ENCODE data around the gene C6orf132.

Gene C6orf132

DNA sequence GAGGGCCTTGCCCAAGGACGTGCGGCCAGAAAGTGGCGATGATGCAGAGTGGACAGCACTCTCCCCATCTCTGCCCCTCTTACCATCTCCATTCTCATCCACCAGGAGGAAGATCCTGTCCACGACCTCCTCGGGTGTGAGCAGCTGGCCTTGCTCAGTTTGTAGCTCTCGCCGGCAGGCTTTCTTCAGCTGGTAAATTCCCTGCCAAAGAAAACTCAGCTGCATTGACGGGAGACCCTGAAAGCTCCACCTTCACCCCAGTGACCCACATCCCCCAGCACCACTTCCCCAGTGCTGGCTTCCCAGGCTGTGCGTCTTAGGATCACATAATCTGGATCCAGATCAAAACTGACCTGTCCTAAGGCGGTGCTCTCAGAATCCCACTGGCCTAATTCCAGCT, 43.2 kb upstream of the C6orf132 start:
- Histone ChIP-seq H3K4me1 (ENCODE audit: low read length) (no peaks in the 10 kb centered on the region), H3K79me2 (ENCODE audit: low read length) (no peaks in the 10 kb centered on the region), H3K9me3 (ENCODE audit: insufficient read depth, low read length) (no peaks in the 10 kb centered on the region), H3K27me3 (ENCODE audit: low read depth, low read length) (no peaks in the 10 kb centered on the region), H3K4me2 (ENCODE audit: low read length) (no peak overlapping the region), H3K36me3 (replicated peaks; ENCODE audit: low read depth, low read length) (no peaks in the 10 kb centered on the region), H4K20me1 (ENCODE audit: insufficient read depth, low read length) (no peaks in the 10 kb centered on the region), H3K4me3 (ENCODE audit: low read length) (no peak overlapping the region), H3K9ac (ENCODE audit: low read length) (no peak overlapping the region), H2AFZ (ENCODE audit: low read depth, low read length) (no peak overlapping the region), H3K27ac (ENCODE audit: low read length) (no peak overlapping the region)
- TF ChIP-seq, protein P1, sequence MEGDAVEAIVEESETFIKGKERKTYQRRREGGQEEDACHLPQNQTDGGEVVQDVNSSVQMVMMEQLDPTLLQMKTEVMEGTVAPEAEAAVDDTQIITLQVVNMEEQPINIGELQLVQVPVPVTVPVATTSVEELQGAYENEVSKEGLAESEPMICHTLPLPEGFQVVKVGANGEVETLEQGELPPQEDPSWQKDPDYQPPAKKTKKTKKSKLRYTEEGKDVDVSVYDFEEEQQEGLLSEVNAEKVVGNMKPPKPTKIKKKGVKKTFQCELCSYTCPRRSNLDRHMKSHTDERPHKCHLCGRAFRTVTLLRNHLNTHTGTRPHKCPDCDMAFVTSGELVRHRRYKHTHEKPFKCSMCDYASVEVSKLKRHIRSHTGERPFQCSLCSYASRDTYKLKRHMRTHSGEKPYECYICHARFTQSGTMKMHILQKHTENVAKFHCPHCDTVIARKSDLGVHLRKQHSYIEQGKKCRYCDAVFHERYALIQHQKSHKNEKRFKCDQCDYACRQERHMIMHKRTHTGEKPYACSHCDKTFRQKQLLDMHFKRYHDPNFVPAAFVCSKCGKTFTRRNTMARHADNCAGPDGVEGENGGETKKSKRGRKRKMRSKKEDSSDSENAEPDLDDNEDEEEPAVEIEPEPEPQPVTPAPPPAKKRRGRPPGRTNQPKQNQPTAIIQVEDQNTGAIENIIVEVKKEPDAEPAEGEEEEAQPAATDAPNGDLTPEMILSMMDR (IDR thresholded peaks at IDR 0.05; ENCODE audit: low read depth, low read length) = no peak
- no peak for TF ChIP-seq EZH2phosphoT487 (IDR thresholded peaks at IDR 0.05; ENCODE audit: low read depth)

DNA sequence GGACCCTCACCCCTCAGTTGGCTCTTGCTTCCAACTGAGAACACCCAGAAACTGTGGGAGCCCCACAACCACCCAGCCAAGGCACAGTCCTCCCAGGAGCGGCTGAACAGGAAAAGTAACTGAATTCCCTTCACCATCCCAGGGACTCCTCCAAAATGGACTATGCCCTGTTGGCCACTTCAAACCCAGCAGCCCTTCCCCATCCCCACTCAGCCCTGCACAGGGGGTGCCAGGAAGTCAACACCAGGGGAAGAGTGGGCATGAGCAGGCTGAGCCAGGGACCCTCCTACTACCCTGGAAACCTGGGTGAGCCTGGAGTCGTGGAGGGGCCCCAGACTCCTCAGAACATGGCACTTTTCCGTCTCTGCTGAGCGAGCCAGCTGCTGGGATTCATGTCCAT, 42.1 kb upstream of the C6orf132 start:
- H3K27ac ChIP-seq (ENCODE audit: low read length) = no peak overlapping the region
- no peak overlapping the region for H3K4me2 ChIP-seq (ENCODE audit: low read length)
- H3K4me3 ChIP-seq (ENCODE audit: low read length) = no peak overlapping the region
- no peaks in the 10 kb centered on the region for H3K79me2 ChIP-seq (ENCODE audit: low read length)
- H4K20me1 ChIP-seq (ENCODE audit: insufficient read depth, low read length) = no peaks in the 10 kb centered on the region
- H3K27me3 ChIP-seq (ENCODE audit: low read depth, low read length) = no peaks in the 10 kb centered on the region
- H3K9me3 ChIP-seq (ENCODE audit: insufficient read depth, low read length) = no peaks in the 10 kb centered on the region
- no peak overlapping the region for H3K9ac ChIP-seq (ENCODE audit: low read length)
- H2AFZ ChIP-seq (ENCODE audit: low read depth, low read length) = no peak overlapping the region
- no peaks in the 10 kb centered on the region for H3K4me1 ChIP-seq (ENCODE audit: low read length)
- TF ChIP-seq EZH2phosphoT487 (IDR thresholded peaks at IDR 0.05; ENCODE audit: low read depth) = no peak
- TF ChIP-seq, protein P1 (IDR thresholded peaks at IDR 0.05; ENCODE audit: low read depth, low read length) = no peak
- H3K36me3 ChIP-seq (replicated peaks; ENCODE audit: low read depth, low read length) = no peaks in the 10 kb centered on the region

DNA sequence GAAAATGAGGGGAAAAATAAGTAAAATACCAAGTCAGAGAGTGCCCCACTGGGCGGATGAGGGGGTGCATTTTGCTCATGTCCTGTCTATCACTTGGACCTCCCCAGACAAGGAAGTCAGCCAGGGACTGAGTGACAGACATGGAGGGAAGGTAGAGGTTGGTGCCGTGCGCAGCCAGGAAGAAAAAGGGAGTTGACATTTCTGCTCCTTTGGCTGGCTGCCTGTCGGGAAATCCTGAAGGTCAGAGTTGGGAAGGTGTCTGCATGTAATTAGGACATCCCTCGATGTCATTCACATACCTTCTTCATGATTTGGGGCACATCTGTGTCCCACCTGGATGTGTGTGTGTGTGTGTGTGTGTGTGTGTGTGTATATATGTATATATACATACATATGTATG, 39.7 kb upstream of the C6orf132 start:
- Histone ChIP-seq H3K79me2 (ENCODE audit: low read length) (no peaks in the 10 kb centered on the region), H3K9ac (ENCODE audit: low read length) (no peak overlapping the region), H4K20me1 (ENCODE audit: insufficient read depth, low read length) (no peaks in the 10 kb centered on the region), H3K9me3 (ENCODE audit: insufficient read depth, low read length) (no peaks in the 10 kb centered on the region), H3K36me3 (replicated peaks; ENCODE audit: low read depth, low read length) (no peaks in the 10 kb centered on the region), H3K4me1 (ENCODE audit: low read length) (peaks cover 5% of the 10 kb centered on the region), H2AFZ (ENCODE audit: low read depth, low read length) (no peak overlapping the region), H3K4me3 (ENCODE audit: low read length) (no peak overlapping the region), H3K27me3 (ENCODE audit: low read depth, low read length) (no peaks in the 10 kb centered on the region), H3K27ac (ENCODE audit: low read length) (no peak overlapping the region), H3K4me2 (ENCODE audit: low read length) (no peak overlapping the region)
- no peak for TF ChIP-seq EZH2phosphoT487 (IDR thresholded peaks at IDR 0.05; ENCODE audit: low read depth)
- TF ChIP-seq, protein P1 (IDR thresholded peaks at IDR 0.05; ENCODE audit: low read depth, low read length) = no peak

DNA sequence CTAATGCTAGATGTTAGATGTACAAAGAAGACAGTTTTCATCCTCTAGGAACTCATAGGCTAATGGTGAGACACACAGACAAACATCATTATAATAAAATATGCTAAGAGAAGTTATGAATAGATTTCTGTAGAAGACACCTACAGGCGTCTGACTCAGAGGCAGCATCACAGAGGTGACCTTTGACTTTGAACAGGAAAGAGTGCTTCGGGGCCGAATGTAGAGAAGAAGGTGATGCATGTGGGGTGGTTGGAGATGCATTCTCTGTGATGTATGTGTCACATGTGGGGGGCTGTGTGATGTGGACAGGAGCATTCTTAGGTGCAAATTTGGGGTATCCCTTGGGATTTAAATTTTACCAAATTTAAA, 37.5 kb upstream of the C6orf132 start:
- H3K4me3 ChIP-seq (ENCODE audit: low read length) = no peak overlapping the region

More for the DNA sequence above, 37.5 kb upstream of the C6orf132 start:
- no peaks in the 10 kb centered on the region for H3K27me3 ChIP-seq (ENCODE audit: low read depth, low read length)
- H3K4me1 ChIP-seq (ENCODE audit: low read length) = peaks cover 5% of the 10 kb centered on the region
- no peak for TF ChIP-seq EZH2phosphoT487 (IDR thresholded peaks at IDR 0.05; ENCODE audit: low read depth)
- TF ChIP-seq, protein P1 (IDR thresholded peaks at IDR 0.05; ENCODE audit: low read depth, low read length) = no peak
- H3K36me3 ChIP-seq (replicated peaks; ENCODE audit: low read depth, low read length) = no peaks in the 10 kb centered on the region
- no peak overlapping the region for H2AFZ ChIP-seq (ENCODE audit: low read depth, low read length)
- H3K27ac ChIP-seq (ENCODE audit: low read length) = no peak overlapping the region
- no peak overlapping the region for H3K4me2 ChIP-seq (ENCODE audit: low read length)
- no peaks in the 10 kb centered on the region for H4K20me1 ChIP-seq (ENCODE audit: insufficient read depth, low read length)
- no peaks in the 10 kb centered on the region for H3K9me3 ChIP-seq (ENCODE audit: insufficient read depth, low read length)
- H3K79me2 ChIP-seq (ENCODE audit: low read length) = no peaks in the 10 kb centered on the region
- no peak overlapping the region for H3K9ac ChIP-seq (ENCODE audit: low read length)
